Erythroblast (primary cell): ENCODE data around the gene STAMBP.
A peak's percentile ranks its signal among the peaks of the same experiment; 100 is the strongest.

Experiments
- DNase-seq, 2 experiments: peaks; one replicate each; lab custom pipeline; 2025; lab: John Stamatoyannopoulos, UW
- GATA1 ChIP-seq: IDR thresholded peaks from 2 replicates; pipeline ENCODE4 v1.6.1; 2011; ENCODE audit warnings: low read depth, mild to moderate bottlenecking, control low read depth, low read length, moderate library complexity
- POLR2A ChIP-seq: IDR thresholded peaks from 2 replicates; pipeline ENCODE4 v1.6.1; 2011; ENCODE audit warnings: mild to moderate bottlenecking, low read length

STAMBP gene

GRCh38 chr2:73827660-73828388 is 937 bp upstream of the STAMBP start:
- no peak for TF ChIP-seq POLR2A
- TF ChIP-seq GATA1 = no peak

GRCh38 chr2:73828389-73828817 is 358 bp upstream of the STAMBP start:
- DNase-seq = peak in 1 of 2 experiments; percentile 31
- TF ChIP-seq GATA1 = no peak

More at GRCh38 chr2:73827660-73828388, 937 bp upstream of the STAMBP start:
- no peak for DNase-seq

- TF ChIP-seq POLR2A = no peak
- no peak for DNase-seq
Measured at GRCh38 chr2:73830871-73831401, 2.2 kb downstream of the STAMBP start.

GRCh38 chr2:73832930-73833329 is 4.2 kb downstream of the STAMBP start:
- TF ChIP-seq POLR2A (peak; percentile 22), GATA1 (no peak)
- DNase-seq = peak; percentile 45 to 54

- TF ChIP-seq POLR2A (no peak), GATA1 (no peak)
- no peak for DNase-seq
Measured at GRCh38 chr2:73836141-73836943, 7.6 kb downstream of the STAMBP start.

- TF ChIP-seq GATA1 = no peak
- no peak for TF ChIP-seq POLR2A
- no peak for DNase-seq
Measured at GRCh38 chr2:73837847-73838585, 9.3 kb downstream of the STAMBP start.

- TF ChIP-seq GATA1 (no peak), POLR2A (no peak)
- no peak for DNase-seq
Measured at GRCh38 chr2:73838889-73839534, 10.3 kb downstream of the STAMBP start.

- no peak for DNase-seq
- TF ChIP-seq GATA1 = no peak
- no peak for TF ChIP-seq POLR2A
Measured at GRCh38 chr2:73839653-73840411, 11.1 kb downstream of the STAMBP start.

GRCh38 chr2:73841912-73842738 is 13.4 kb downstream of the STAMBP start:
- no peak for DNase-seq
- TF ChIP-seq POLR2A (no peak), GATA1 (no peak)

GRCh38 chr2:73842739-73843019 is 13.9 kb downstream of the STAMBP start:
- DNase-seq = no peak
- TF ChIP-seq GATA1 = no peak
- no peak for TF ChIP-seq POLR2A

GRCh38 chr2:73844087-73844486 is 15.3 kb downstream of the STAMBP start:
- TF ChIP-seq POLR2A (no peak), GATA1 (no peak)
- no peak for DNase-seq

- TF ChIP-seq POLR2A = no peak
- TF ChIP-seq GATA1 = no peak
- no peak for DNase-seq
Measured at GRCh38 chr2:73850009-73850408, 21.2 kb downstream of the STAMBP start.

GRCh38 chr2:73851274-73851673 is 22.5 kb downstream of the STAMBP start:
- peak; percentile 26 to 38 for DNase-seq
- no peak for TF ChIP-seq GATA1
- TF ChIP-seq POLR2A = no peak
